Measurements from ENCODE around the gene ZNF786. TPM values are rescaled to one million over a fixed set of nuclear protein-coding genes. Genes with fewer than 3 reads are reported as not detected.

The ZNF786 gene
- total RNA-seq, 1 experiment from 2014 or later = 4.2 TPM

DNA sequence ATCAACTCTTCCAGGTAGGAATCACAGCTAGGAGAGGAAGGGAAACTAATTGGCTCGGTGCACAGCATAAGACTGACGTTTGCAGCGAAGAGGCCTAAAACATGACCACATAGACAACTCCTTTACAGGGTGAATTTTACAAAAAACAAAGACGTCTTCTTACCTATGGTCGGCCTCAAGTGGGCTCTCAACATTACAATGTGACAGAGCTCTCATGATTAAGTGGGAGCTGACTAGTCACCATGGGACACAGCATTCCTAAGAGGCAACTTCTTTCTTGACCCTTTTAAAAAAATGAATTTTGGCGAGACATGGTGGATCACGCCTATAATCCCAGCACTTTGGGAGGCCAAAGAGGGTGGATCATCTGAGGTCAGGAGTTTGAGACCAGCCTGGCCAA is 66.9 kb downstream of the ZNF786 start:
- H3K79me2 ChIP-seq (ENCODE audit: low read length) = peaks cover 65% of the 10 kb centered on the region
- peaks cover 13% of the 10 kb centered on the region; the same call in 1 of the 2 replicates for H4K20me1 ChIP-seq (ENCODE audit: low read length)
- H3K36me3 ChIP-seq (ENCODE audit: low read depth, low read length) = peaks cover 10% of the 10 kb centered on the region; the same call in 1 of the 2 replicates
- no peak for DNase-seq
- no peak overlapping the region for H3K9ac ChIP-seq (ENCODE audit: low read length)
- intact Hi-C loops (cut with micrococcal nuclease) = no loop called here
- no peak for ATAC-seq
- H3K27ac ChIP-seq (ENCODE audit: low read length) = no peak overlapping the region
- no peaks in the 10 kb centered on the region for H3K9me2 ChIP-seq (replicated peaks; ENCODE audit: low read length)
- H3F3A ChIP-seq (ENCODE audit: low read length, unreplicated experiment) = no peaks in the 10 kb centered on the region
- no peak overlapping the region for H3K4me3 ChIP-seq (ENCODE audit: low read length)
- H3K4me1 ChIP-seq (ENCODE audit: insufficient read depth, low read length) = peaks cover 5% of the 10 kb centered on the region; the same call in 1 of the 2 replicates
- H2AFZ ChIP-seq (ENCODE audit: low read length) = no peak overlapping the region
- CTCF ChIA-PET = no interaction called here
- POLR2A ChIA-PET (ENCODE audit: unreplicated experiment) = interaction anchor here (0.6 kb wide), 1 partner anchor 1350 kb away, joined by 4 read pairs; no protein-coding TSS in a partner anchor
- no peaks in the 10 kb centered on the region for H3K9me3 ChIP-seq (ENCODE audit: low read length)
- no peaks in the 10 kb centered on the region for H3K27me3 ChIP-seq (ENCODE audit: low read length)
- H3K4me2 ChIP-seq (ENCODE audit: low read length) = no peak overlapping the region
- BruUV-seq (replicated peaks) = no TSS peak
- no peak for TF ChIP-seq EZH2 (IDR thresholded peaks at IDR 0.05; ENCODE audit: low read length, unreplicated experiment)
- TF ChIP-seq, protein P1, sequence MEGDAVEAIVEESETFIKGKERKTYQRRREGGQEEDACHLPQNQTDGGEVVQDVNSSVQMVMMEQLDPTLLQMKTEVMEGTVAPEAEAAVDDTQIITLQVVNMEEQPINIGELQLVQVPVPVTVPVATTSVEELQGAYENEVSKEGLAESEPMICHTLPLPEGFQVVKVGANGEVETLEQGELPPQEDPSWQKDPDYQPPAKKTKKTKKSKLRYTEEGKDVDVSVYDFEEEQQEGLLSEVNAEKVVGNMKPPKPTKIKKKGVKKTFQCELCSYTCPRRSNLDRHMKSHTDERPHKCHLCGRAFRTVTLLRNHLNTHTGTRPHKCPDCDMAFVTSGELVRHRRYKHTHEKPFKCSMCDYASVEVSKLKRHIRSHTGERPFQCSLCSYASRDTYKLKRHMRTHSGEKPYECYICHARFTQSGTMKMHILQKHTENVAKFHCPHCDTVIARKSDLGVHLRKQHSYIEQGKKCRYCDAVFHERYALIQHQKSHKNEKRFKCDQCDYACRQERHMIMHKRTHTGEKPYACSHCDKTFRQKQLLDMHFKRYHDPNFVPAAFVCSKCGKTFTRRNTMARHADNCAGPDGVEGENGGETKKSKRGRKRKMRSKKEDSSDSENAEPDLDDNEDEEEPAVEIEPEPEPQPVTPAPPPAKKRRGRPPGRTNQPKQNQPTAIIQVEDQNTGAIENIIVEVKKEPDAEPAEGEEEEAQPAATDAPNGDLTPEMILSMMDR (conservative IDR thresholded peaks at IDR 0.05; ENCODE audit: low read depth, low read length) = no peak
- no peak for TF ChIP-seq EZH2phosphoT487 (IDR thresholded peaks at IDR 0.05; ENCODE audit: borderline replicate concordance, low read length)

DNA sequence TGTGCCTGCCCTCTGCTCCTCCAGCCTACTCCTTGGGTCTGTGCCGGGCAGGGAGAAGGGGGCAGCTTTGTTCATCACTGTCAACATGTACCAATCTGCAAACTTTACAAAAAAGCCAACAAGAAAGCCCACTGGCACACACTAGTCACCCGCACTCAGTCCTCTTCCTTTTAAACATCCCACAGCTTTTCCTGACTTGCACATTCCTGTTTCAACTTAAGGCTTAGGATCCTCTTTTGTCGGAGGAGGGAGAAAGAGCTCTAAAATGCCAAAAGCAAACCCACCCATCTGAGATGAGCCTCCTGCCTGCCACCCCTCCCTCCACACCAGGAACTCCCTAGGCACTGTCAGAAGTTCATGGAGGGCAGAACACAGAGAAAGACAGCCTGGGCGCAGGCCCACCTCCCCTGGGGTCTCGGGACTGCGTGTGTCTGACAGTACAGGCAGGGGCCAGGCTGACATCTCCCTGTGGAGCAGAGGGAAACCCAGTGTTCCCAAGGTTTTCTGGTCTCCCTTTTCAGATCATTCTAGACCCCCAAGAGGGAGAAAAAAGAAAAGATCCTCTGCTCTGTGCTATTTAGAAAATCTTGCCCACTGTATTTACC is 67.7 kb downstream of the ZNF786 start:
- BruUV-seq (replicated peaks) = no TSS peak
- no peak for TF ChIP-seq EZH2phosphoT487 (IDR thresholded peaks at IDR 0.05; ENCODE audit: borderline replicate concordance, low read length)
- TF ChIP-seq, protein P1 (conservative IDR thresholded peaks at IDR 0.05; ENCODE audit: low read depth, low read length) = no peak
- TF ChIP-seq EZH2 (IDR thresholded peaks at IDR 0.05; ENCODE audit: low read length, unreplicated experiment) = no peak
- H3K27me3 ChIP-seq (ENCODE audit: low read length) = no peaks in the 10 kb centered on the region
- H3K36me3 ChIP-seq (ENCODE audit: low read depth, low read length) = peaks cover 10% of the 10 kb centered on the region; the same call in 1 of the 2 replicates
- H3K79me2 ChIP-seq (ENCODE audit: low read length) = peaks cover 60% of the 10 kb centered on the region
- DNase-seq = no peak
- no peak overlapping the region for H2AFZ ChIP-seq (ENCODE audit: low read length)
- CTCF ChIA-PET = no interaction called here
- H3F3A ChIP-seq (ENCODE audit: low read length, unreplicated experiment) = no peaks in the 10 kb centered on the region
- no peak overlapping the region for H3K4me3 ChIP-seq (ENCODE audit: low read length)
- H3K9me2 ChIP-seq (replicated peaks; ENCODE audit: low read length) = no peaks in the 10 kb centered on the region
- H3K9ac ChIP-seq (ENCODE audit: low read length) = no peak overlapping the region
- peaks cover 5% of the 10 kb centered on the region; the same call in 1 of the 2 replicates for H3K4me1 ChIP-seq (ENCODE audit: insufficient read depth, low read length)
- no peak for ATAC-seq
- intact Hi-C loops (cut with micrococcal nuclease) = no loop called here
- no peak overlapping the region for H3K4me2 ChIP-seq (ENCODE audit: low read length)
- no peak overlapping the region for H3K27ac ChIP-seq (ENCODE audit: low read length)
- POLR2A ChIA-PET (ENCODE audit: unreplicated experiment) = no interaction called here
- no peaks in the 10 kb centered on the region for H3K9me3 ChIP-seq (ENCODE audit: low read length)
- H4K20me1 ChIP-seq (ENCODE audit: low read length) = peaks cover 13% of the 10 kb centered on the region; the same call in 1 of the 2 replicates

DNA sequence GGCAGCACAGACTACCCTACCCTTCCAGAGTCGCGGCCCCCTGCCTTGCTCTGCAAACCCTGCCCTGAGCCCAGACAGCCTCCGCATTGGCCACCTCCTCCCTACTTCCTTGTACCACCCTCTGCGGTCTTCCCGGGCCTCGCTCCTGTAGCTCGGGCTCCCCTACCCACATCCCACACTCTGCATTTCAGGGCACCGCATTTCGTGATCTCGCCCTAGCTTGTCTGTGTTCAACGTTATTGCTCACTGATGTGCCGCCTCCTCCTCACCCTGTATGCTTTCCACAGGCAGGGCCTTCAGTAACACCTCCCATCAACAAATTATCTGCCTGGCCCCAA is 68.8 kb downstream of the ZNF786 start:
- peaks cover 49% of the 10 kb centered on the region for H3K79me2 ChIP-seq (ENCODE audit: low read length)
- no peaks in the 10 kb centered on the region for H3K27me3 ChIP-seq (ENCODE audit: low read length)
- no peak overlapping the region for H3K9ac ChIP-seq (ENCODE audit: low read length)
- DNase-seq (no peak), ATAC-seq (no peak)
- H2AFZ ChIP-seq (ENCODE audit: low read length) = no peak overlapping the region
- H3K4me2 ChIP-seq (ENCODE audit: low read length) = no peak overlapping the region
- intact Hi-C loops (cut with micrococcal nuclease) = no loop called here
- peaks cover 13% of the 10 kb centered on the region; the same call in 1 of the 2 replicates for H4K20me1 ChIP-seq (ENCODE audit: low read length)
- no TSS peak for BruUV-seq (replicated peaks)
- no peak overlapping the region for H3K27ac ChIP-seq (ENCODE audit: low read length)
- no peak overlapping the region for H3K4me3 ChIP-seq (ENCODE audit: low read length)
- no peaks in the 10 kb centered on the region for H3K9me3 ChIP-seq (ENCODE audit: low read length)
- ChIA-PET CTCF (no interaction called here), POLR2A (ENCODE audit: unreplicated experiment) (no interaction called here)
- H3K36me3 ChIP-seq (ENCODE audit: low read depth, low read length) = peaks cover 14% of the 10 kb centered on the region; the same call in 1 of the 2 replicates
- H3F3A ChIP-seq (ENCODE audit: low read length, unreplicated experiment) = no peaks in the 10 kb centered on the region
- H3K4me1 ChIP-seq (ENCODE audit: insufficient read depth, low read length) = peaks cover 2% of the 10 kb centered on the region; the same call in 1 of the 2 replicates
- TF ChIP-seq EZH2phosphoT487 (IDR thresholded peaks at IDR 0.05; ENCODE audit: borderline replicate concordance, low read length) (no peak), EZH2 (IDR thresholded peaks at IDR 0.05; ENCODE audit: low read length, unreplicated experiment) (no peak)
- TF ChIP-seq, protein P1 (conservative IDR thresholded peaks at IDR 0.05; ENCODE audit: low read depth, low read length) = no peak
- H3K9me2 ChIP-seq (replicated peaks; ENCODE audit: low read length) = no peaks in the 10 kb centered on the region
